HCT116 (cell line): ENCODE results near the gene DUSP28.

ENCODE experiments used
- CBX3 ChIP-seq: IDR thresholded peaks from 2 replicates; pipeline ENCODE4 v1.6.1; 2012; ENCODE audit warnings: low read depth
- ELF1 ChIP-seq: IDR thresholded peaks from 2 replicates; pipeline ENCODE4 v1.6.1; 2012; ENCODE audit warnings: low read depth, borderline replicate concordance
- EZH2 ChIP-seq: fragments of 200-600 bp; sonication (generic); IDR thresholded peaks from 2 replicates; pipeline ENCODE4 v1.6.1; 2017; ENCODE audit warnings: antibody characterized with exemption, mixed run types
- EZH2phosphoT487 ChIP-seq: fragments of 200-600 bp; IDR thresholded peaks from 2 replicates; pipeline ENCODE4 v1.6.1; 2018; ENCODE audit warnings: antibody characterized with exemption, borderline replicate concordance
- POLR2A ChIP-seq: IDR thresholded peaks from 2 replicates; pipeline ENCODE4 v1.7.0; 2011; ENCODE audit warnings: borderline replicate concordance; ENCODE audit not compliant: insufficient read depth, insufficient read length; ENCODE audit errors: extremely low read depth
- RAD21 ChIP-seq: IDR thresholded peaks from 2 replicates; pipeline ENCODE4 v1.6.1; 2012; ENCODE audit warnings: low read depth, mild to moderate bottlenecking
- ZNF274 ChIP-seq: fragments of 200-500 bp; sonication (Bioruptor generic); IDR thresholded peaks from 2 replicates; pipeline ENCODE4 v1.6.1; 2014; ENCODE audit warnings: mild to moderate bottlenecking, low read depth, low read length, inconsistent platforms
- TF ChIP-seq, protein P1 (sequence below), 3 experiments: fragments of 200-600 bp in 1 of 3; sonication (generic) in 1 of 3; IDR thresholded peaks in 2 of 3; conservative IDR thresholded peaks in 1 of 3; 2 replicates each; pipeline ENCODE4 v1.5.1; 2012 to 2017; ENCODE audit warnings: low read depth in 2 of 3, low read length in 2 of 3, antibody characterized with exemption in 1 of 3, borderline replicate concordance in 1 of 3, control low read depth in 1 of 3, mild to moderate bottlenecking in 1 of 3, mixed read lengths in 1 of 3, mixed run types in 1 of 3, moderate library complexity in 1 of 3; ENCODE audit not compliant: insufficient read depth in 1 of 3

DNA sequence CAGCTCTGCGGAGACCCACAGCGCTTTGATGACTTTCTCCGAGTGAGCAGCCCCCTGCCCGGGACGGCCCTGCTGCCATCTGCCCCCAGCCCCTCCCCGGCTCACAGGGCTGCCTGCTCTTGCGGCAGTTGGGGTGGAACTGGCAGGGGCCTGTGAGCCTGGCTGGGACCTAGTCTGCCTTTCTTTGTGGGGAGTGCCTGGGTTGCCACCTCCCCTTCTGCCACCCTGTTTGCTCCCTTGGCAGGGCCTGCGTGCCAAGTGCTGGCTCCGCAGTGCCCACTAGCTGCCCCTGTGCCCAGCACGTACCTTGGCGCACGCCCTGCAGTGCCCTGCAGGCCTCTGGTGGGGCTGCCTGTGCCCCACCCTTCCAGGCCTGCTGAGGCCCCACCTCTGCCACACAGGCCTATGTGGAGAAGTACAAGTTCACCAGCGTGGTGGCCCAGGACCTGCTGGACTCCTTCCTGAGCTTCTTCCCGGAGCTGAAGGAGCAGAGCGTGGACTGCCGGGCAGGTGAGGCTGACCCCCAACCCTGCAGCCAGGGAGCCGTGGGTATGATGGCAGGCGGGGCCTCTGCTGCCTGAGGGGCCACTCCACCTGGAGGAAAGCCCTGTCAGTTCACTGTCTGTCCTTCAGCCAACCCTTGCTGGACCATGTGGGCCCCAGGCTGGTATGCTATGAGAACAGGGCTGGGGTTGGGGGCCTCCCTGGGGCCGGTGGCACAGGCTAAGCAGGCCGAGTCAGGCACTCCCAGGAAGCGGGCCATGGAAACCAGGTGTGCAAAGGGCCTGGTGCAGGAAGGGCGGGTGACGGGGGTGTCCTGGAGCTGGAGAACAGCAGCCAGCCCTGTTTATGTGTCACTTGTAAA lies 15.2 kb downstream of the DUSP28 start:
- TF ChIP-seq CBX3: no peak
- TF ChIP-seq EZH2: no peak
- TF ChIP-seq RAD21: no peak
- no peak for TF ChIP-seq ELF1
- TF ChIP-seq, protein P1, sequence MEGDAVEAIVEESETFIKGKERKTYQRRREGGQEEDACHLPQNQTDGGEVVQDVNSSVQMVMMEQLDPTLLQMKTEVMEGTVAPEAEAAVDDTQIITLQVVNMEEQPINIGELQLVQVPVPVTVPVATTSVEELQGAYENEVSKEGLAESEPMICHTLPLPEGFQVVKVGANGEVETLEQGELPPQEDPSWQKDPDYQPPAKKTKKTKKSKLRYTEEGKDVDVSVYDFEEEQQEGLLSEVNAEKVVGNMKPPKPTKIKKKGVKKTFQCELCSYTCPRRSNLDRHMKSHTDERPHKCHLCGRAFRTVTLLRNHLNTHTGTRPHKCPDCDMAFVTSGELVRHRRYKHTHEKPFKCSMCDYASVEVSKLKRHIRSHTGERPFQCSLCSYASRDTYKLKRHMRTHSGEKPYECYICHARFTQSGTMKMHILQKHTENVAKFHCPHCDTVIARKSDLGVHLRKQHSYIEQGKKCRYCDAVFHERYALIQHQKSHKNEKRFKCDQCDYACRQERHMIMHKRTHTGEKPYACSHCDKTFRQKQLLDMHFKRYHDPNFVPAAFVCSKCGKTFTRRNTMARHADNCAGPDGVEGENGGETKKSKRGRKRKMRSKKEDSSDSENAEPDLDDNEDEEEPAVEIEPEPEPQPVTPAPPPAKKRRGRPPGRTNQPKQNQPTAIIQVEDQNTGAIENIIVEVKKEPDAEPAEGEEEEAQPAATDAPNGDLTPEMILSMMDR (IDR thresholded peaks at IDR 0.05 in 2 of 3, conservative IDR thresholded peaks at IDR 0.05 in 1 of 3; ENCODE audit: borderline replicate concordance in 1 of 3, insufficient read depth in 1 of 3, low read depth in 2 of 3, low read length in 2 of 3): no peak
- TF ChIP-seq ZNF274: no peak
- TF ChIP-seq EZH2phosphoT487: no peak
- no peak for TF ChIP-seq POLR2A
